ENCODE data around the gene CA10.

Gene CA10

GRCh38 chr17:52128721-52129120, 29.8 kb downstream of the CA10 start:
- DNase-seq, result no peak
- Histone ChIP-seq H3K4me3 (ENCODE audit: low read depth, low read length) (no peak overlapping the region), H3K9me3 (ENCODE audit: severe bottlenecking) (no peaks in the 10 kb centered on the region), H3K36me3 (no peaks in the 10 kb centered on the region), H3K27me3 (ENCODE audit: insufficient read depth, low read depth, severe bottlenecking) (no peaks in the 10 kb centered on the region), H3K27ac (no peak overlapping the region)
- no peak for TF ChIP-seq CTCF (IDR thresholded peaks at IDR 0.05; ENCODE audit: low read depth, low read length)

GRCh38 chr17:52124993-52125392, 33.5 kb downstream of the CA10 start:
- no peak overlapping the region for H3K27ac ChIP-seq
- no peak for DNase-seq
- peaks cover 4% of the 10 kb centered on the region for H3K9me3 ChIP-seq (ENCODE audit: severe bottlenecking)
- H3K4me3 ChIP-seq (ENCODE audit: low read depth, low read length), result no peak overlapping the region
- H3K36me3 ChIP-seq, result no peaks in the 10 kb centered on the region
- TF ChIP-seq CTCF (IDR thresholded peaks at IDR 0.05; ENCODE audit: low read depth, low read length), result no peak
- H3K27me3 ChIP-seq (ENCODE audit: insufficient read depth, low read depth, severe bottlenecking), result no peaks in the 10 kb centered on the region

- TF ChIP-seq CTCF (IDR thresholded peaks at IDR 0.05; ENCODE audit: low read depth, low read length), result no peak
- H3K4me3 ChIP-seq (ENCODE audit: low read depth, low read length), result no peak overlapping the region
- H3K27me3 ChIP-seq (ENCODE audit: insufficient read depth, low read depth, severe bottlenecking), result no peaks in the 10 kb centered on the region
- peaks cover 4% of the 10 kb centered on the region for H3K9me3 ChIP-seq (ENCODE audit: severe bottlenecking)
- DNase-seq, result no peak
- H3K36me3 ChIP-seq, result no peaks in the 10 kb centered on the region
- H3K27ac ChIP-seq, result no peak overlapping the region
These were observed 34.0 kb downstream of the CA10 start for GRCh38 chr17:52124561-52124960.

- Histone ChIP-seq H3K4me3 (ENCODE audit: low read depth, low read length) (no peak overlapping the region), H3K9me3 (ENCODE audit: severe bottlenecking) (peaks cover 11% of the 10 kb centered on the region), H3K27ac (peak overlapping the region; percentile 13; the same call in 1 of the 2 replicates), H3K27me3 (ENCODE audit: insufficient read depth, low read depth, severe bottlenecking) (no peaks in the 10 kb centered on the region), H3K36me3 (no peaks in the 10 kb centered on the region)
- DNase-seq, result peak; percentile 62
- no peak for TF ChIP-seq CTCF (IDR thresholded peaks at IDR 0.05; ENCODE audit: low read depth, low read length)
These were observed 38.0 kb downstream of the CA10 start for GRCh38 chr17:52120465-52120864.

GRCh38 chr17:52110923-52111581, 47.5 kb downstream of the CA10 start:
- no peak for TF ChIP-seq CTCF (IDR thresholded peaks at IDR 0.05; ENCODE audit: low read depth, low read length)
- Histone ChIP-seq H3K36me3 (no peaks in the 10 kb centered on the region), H3K27me3 (ENCODE audit: insufficient read depth, low read depth, severe bottlenecking) (no peaks in the 10 kb centered on the region), H3K27ac (no peak overlapping the region), H3K9me3 (ENCODE audit: severe bottlenecking) (peaks cover 3% of the 10 kb centered on the region), H3K4me3 (ENCODE audit: low read depth, low read length) (no peak overlapping the region)
- DNase-seq, result no peak

Data from WERI-Rb-1 (cell line).